ENCODE data around the gene SULF2. TPM values are rescaled to one million over a fixed set of nuclear protein-coding genes. Genes with fewer than 3 reads are reported as not detected.

SULF2 gene
- total and polyA plus RNA-seq, 2 of the 13 experiments (the other 11 are each of a cell fraction or from before 2014, with no cell fraction given) = 7.2 to 50.9 TPM

- TF ChIP-seq ASH2L (IDR thresholded peaks at IDR 0.05; ENCODE audit: insufficient read length, low read depth, low read length) (peak; percentile 30), RAD51 (IDR thresholded peaks at IDR 0.05; ENCODE audit: borderline replicate concordance) (no peak), PREB (CRISPR knock-in tag; IDR thresholded peaks at IDR 0.05) (no peak), SNAPC4 (CRISPR knock-in tag; IDR thresholded peaks at IDR 0.05) (no peak), ARID5B (CRISPR knock-in tag; IDR thresholded peaks at IDR 0.05) (no peak), BRCA1 (CRISPR knock-in tag; IDR thresholded peaks at IDR 0.05) (no peak), ZNF589 (CRISPR knock-in tag; conservative IDR thresholded peaks at IDR 0.05) (no peak), ZNF597 (CRISPR knock-in tag; IDR thresholded peaks at IDR 0.05) (no peak), ZNF567 (CRISPR knock-in tag; IDR thresholded peaks at IDR 0.05; ENCODE audit: borderline replicate concordance) (no peak), ZFP37 (CRISPR knock-in tag; IDR thresholded peaks at IDR 0.05; ENCODE audit: borderline replicate concordance) (no peak), ZNF484 (CRISPR knock-in tag; IDR thresholded peaks at IDR 0.05; ENCODE audit: borderline replicate concordance, low read depth) (no peak), MYC (CRISPR knock-in tag; IDR thresholded peaks at IDR 0.05; ENCODE audit: borderline replicate concordance) (no peak)
- TF ChIP-seq, protein P1, sequence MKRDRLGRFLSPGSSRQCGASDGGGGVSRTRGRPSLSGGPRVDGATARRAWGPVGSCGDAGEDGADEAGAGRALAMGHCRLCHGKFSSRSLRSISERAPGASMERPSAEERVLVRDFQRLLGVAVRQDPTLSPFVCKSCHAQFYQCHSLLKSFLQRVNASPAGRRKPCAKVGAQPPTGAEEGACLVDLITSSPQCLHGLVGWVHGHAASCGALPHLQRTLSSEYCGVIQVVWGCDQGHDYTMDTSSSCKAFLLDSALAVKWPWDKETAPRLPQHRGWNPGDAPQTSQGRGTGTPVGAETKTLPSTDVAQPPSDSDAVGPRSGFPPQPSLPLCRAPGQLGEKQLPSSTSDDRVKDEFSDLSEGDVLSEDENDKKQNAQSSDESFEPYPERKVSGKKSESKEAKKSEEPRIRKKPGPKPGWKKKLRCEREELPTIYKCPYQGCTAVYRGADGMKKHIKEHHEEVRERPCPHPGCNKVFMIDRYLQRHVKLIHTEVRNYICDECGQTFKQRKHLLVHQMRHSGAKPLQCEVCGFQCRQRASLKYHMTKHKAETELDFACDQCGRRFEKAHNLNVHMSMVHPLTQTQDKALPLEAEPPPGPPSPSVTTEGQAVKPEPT (CRISPR knock-in tag; IDR thresholded peaks at IDR 0.05; ENCODE audit: low read depth) = no peak
These were observed 164.2 kb downstream of the SULF2 start (continued) for GRCh38 chr20:47620808-47621805.

All from HepG2 (cell line).